OCI-LY3 (cell line): ENCODE measurements around the gene CAMTA1.
"Not testable (repeated sequence)": the region's sequence is repeated elsewhere in the genome, so short reads cannot be mapped to it uniquely, and the experiment has no call there.

ENCODE experiments used
- EZH2phosphoT487 ChIP-seq: fragments of 200-600 bp; shearing (Covaris generic); IDR thresholded peaks from 2 replicates; pipeline ENCODE4 v1.6.1; 2018; ENCODE audit warnings: antibody characterized with exemption, mixed run types, low read depth
- TF ChIP-seq, protein P1 (sequence below): fragments of 200-600, 300-600 bp; sonication (generic); IDR thresholded peaks from 2 replicates; pipeline ENCODE4 v1.5.1; 2014; ENCODE audit warnings: antibody characterized with exemption, low read length, low read depth

GRCh38 chr1:7380068-7380467 lies 594.8 kb downstream of the CAMTA1 start:
- TF ChIP-seq, protein P1, sequence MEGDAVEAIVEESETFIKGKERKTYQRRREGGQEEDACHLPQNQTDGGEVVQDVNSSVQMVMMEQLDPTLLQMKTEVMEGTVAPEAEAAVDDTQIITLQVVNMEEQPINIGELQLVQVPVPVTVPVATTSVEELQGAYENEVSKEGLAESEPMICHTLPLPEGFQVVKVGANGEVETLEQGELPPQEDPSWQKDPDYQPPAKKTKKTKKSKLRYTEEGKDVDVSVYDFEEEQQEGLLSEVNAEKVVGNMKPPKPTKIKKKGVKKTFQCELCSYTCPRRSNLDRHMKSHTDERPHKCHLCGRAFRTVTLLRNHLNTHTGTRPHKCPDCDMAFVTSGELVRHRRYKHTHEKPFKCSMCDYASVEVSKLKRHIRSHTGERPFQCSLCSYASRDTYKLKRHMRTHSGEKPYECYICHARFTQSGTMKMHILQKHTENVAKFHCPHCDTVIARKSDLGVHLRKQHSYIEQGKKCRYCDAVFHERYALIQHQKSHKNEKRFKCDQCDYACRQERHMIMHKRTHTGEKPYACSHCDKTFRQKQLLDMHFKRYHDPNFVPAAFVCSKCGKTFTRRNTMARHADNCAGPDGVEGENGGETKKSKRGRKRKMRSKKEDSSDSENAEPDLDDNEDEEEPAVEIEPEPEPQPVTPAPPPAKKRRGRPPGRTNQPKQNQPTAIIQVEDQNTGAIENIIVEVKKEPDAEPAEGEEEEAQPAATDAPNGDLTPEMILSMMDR = not testable (repeated sequence)
- not testable (repeated sequence) for TF ChIP-seq EZH2phosphoT487
